SK-N-SH (cell line): ENCODE data around the gene STX7. TPM values are rescaled to one million over a fixed set of nuclear protein-coding genes. Genes with fewer than 3 reads are reported as not detected.

Experiments
- CTCF ChIA-PET: fragments of 300-600, 350-600 bp; formaldehyde crosslinking; extraction: SDS; loops from one replicate; lab custom pipeline; 2021; lab: Yijun Ruan, JAX
- POLR2A ChIA-PET: fragments of 350-600 bp; sonication (Branson Sonifier 250); formaldehyde crosslinking; extraction: SDS; loops from one replicate; lab custom pipeline; 2020; ENCODE audit warnings: antibody characterized with exemption, inconsistent platforms; lab: Yijun Ruan, JAX
- DNase-seq: peaks from one replicate; pipeline ENCODE4 v3.0.0; 2012
- H2AFZ ChIP-seq: fragments of 200-600 bp; sonication (generic); 2 replicates; pipeline ENCODE4 v1.8.1; 2016; ENCODE audit warnings: antibody characterized with exemption, mild to moderate bottlenecking, low read depth
- H3F3A ChIP-seq: fragments of 200-600 bp; sonication (generic); replicated peaks from 2 replicates; pipeline ENCODE3; 2016; ENCODE audit warnings: antibody characterized with exemption, mild to moderate bottlenecking; ENCODE audit not compliant: insufficient read depth
- H3K27ac ChIP-seq, 2 experiments: fragments of 200-500 bp in 1 of 2; fragments of 200-600 bp in 1 of 2; sonication (Bioruptor generic) in 1 of 2; sonication (generic), shearing (Covaris generic) in 1 of 2; 2 replicates each; pipeline versions ENCODE4 v1.5.1 to v1.6.1; 2014 to 2016; ENCODE audit warnings: low read depth in 2 of 2, inconsistent platforms in 1 of 2, low read length in 1 of 2, mild to moderate bottlenecking in 1 of 2, mixed read lengths in 1 of 2
- H3K27me3 ChIP-seq: fragments of 200-600 bp; sonication (generic), shearing (Covaris generic); 2 replicates; pipeline ENCODE4 v1.6.1; 2016; ENCODE audit warnings: mixed run types; ENCODE audit not compliant: insufficient read depth
- H3K36me3 ChIP-seq, 2 experiments: fragments of 200-500 bp in 1 of 2; fragments of 200-600 bp in 1 of 2; sonication (Bioruptor generic) in 1 of 2; sonication (generic) in 1 of 2; replicated peaks in 1 of 2; 2 replicates each; pipeline versions ENCODE3 to v1.5.1; 2014 to 2016; ENCODE audit warnings: low read length in 1 of 2, mild to moderate bottlenecking in 1 of 2; ENCODE audit not compliant: insufficient read depth in 2 of 2, control insufficient read depth in 1 of 2
- H3K4me1 ChIP-seq, 2 experiments: fragments of 200-500 bp in 1 of 2; fragments of 200-600 bp in 1 of 2; sonication (Bioruptor generic) in 1 of 2; sonication (generic), shearing (Covaris generic) in 1 of 2; 2 replicates each; pipeline versions ENCODE4 v1.5.1 to v1.6.1; 2014 to 2016; ENCODE audit warnings: low read depth in 1 of 2, low read length in 1 of 2, mixed run types in 1 of 2; ENCODE audit not compliant: insufficient read depth in 2 of 2, control insufficient read depth in 1 of 2
- H3K4me2 ChIP-seq: fragments of 200-600 bp; sonication (generic), shearing (Covaris generic); 2 replicates; pipeline ENCODE4 v1.6.1; 2017; ENCODE audit warnings: mixed run types
- H3K4me3 ChIP-seq, 2 experiments: fragments of 200-500 bp in 1 of 2; fragments of 200-600 bp in 1 of 2; sonication (Bioruptor generic) in 1 of 2; sonication (generic), shearing (Covaris generic) in 1 of 2; 2 replicates each; pipeline versions ENCODE4 v1.5.1 to v1.8.1; 2014 to 2016; ENCODE audit warnings: low read depth in 2 of 2, inconsistent platforms in 1 of 2, low read length in 1 of 2, mild to moderate bottlenecking in 1 of 2, mixed read lengths in 1 of 2, moderate library complexity in 1 of 2
- H3K79me2 ChIP-seq: fragments of 200-600 bp; sonication (generic); 2 replicates; pipeline ENCODE4 v1.8.1; 2017; ENCODE audit warnings: mild to moderate bottlenecking; ENCODE audit not compliant: insufficient read depth
- H3K9ac ChIP-seq: fragments of 200-600 bp; sonication (generic); 2 replicates; pipeline ENCODE4 v1.6.1; 2017; ENCODE audit warnings: mixed run types
- H3K9me2 ChIP-seq: fragments of 200-600 bp; sonication (generic); 2 replicates; pipeline ENCODE4 v1.6.1; 2017; ENCODE audit warnings: mixed run types
- H3K9me3 ChIP-seq: fragments of 200-600 bp; sonication (generic); 2 replicates; pipeline ENCODE4 v1.6.1; 2017; ENCODE audit warnings: mixed run types, mild to moderate bottlenecking, moderate library complexity
- H4K20me1 ChIP-seq: fragments of 200-600 bp; sonication (generic); 2 replicates; pipeline ENCODE4 v1.6.1; 2017; ENCODE audit warnings: mild to moderate bottlenecking, mixed run types; ENCODE audit not compliant: insufficient read depth
- CTCF ChIP-seq: fragments of 200-600 bp; sonication (generic); IDR thresholded peaks from 2 replicates; pipeline ENCODE4 v1.6.1; 2017; ENCODE audit warnings: antibody characterized with exemption, mild to moderate bottlenecking, moderate library complexity
- EP300 ChIP-seq, 2 experiments: IDR thresholded peaks; 2 replicates each; pipeline versions ENCODE4 v1.4.0 to v1.6.1; 2012; ENCODE audit warnings: borderline replicate concordance in 1 of 2, low read depth in 1 of 2, low read length in 1 of 2
- FOSL2 ChIP-seq: IDR thresholded peaks from 2 replicates; pipeline ENCODE4 v1.4.0; 2012; ENCODE audit warnings: low read depth, mild to moderate bottlenecking, moderate library complexity, borderline replicate concordance
- FOXM1 ChIP-seq: IDR thresholded peaks from 2 replicates; pipeline ENCODE4 v1.4.0; 2012; ENCODE audit warnings: low read depth, mild to moderate bottlenecking
- IRF3 ChIP-seq: fragments of 150-350 bp; IDR thresholded peaks from 2 replicates; pipeline ENCODE4 v1.6.1; 2016; ENCODE audit warnings: mild to moderate bottlenecking, low read depth, low read length
- MAX ChIP-seq: IDR thresholded peaks from 2 replicates; pipeline ENCODE4 v1.4.0; 2012; ENCODE audit warnings: low read depth
- PBX3 ChIP-seq: IDR thresholded peaks from 2 replicates; pipeline ENCODE4; 2012
- POLR2AphosphoS5 ChIP-seq: IDR thresholded peaks from 2 replicates; pipeline ENCODE4 v1.6.1; 2012; ENCODE audit warnings: low read depth, low read length
- RCOR1 ChIP-seq: fragments of 150-350 bp; IDR thresholded peaks from 2 replicates; pipeline ENCODE4 v1.6.1; 2017; ENCODE audit warnings: antibody characterized with exemption, low read length
- REST ChIP-seq: IDR thresholded peaks from 2 replicates; pipeline ENCODE4 v1.6.1; 2012; ENCODE audit warnings: mild to moderate bottlenecking, low read depth, low read length, moderate library complexity
- RFX5 ChIP-seq: IDR thresholded peaks from 2 replicates; pipeline ENCODE4 v1.6.1; 2012; ENCODE audit warnings: mild to moderate bottlenecking, improper control_type of control experiment, low read length
- RXRA ChIP-seq: IDR thresholded peaks from 2 replicates; pipeline ENCODE4 v1.4.0; 2012; ENCODE audit warnings: low read depth, mild to moderate bottlenecking, borderline replicate concordance
- ZBTB33 ChIP-seq: IDR thresholded peaks from 2 replicates; pipeline ENCODE4 v1.4.0; 2012; ENCODE audit warnings: low read depth, borderline replicate concordance
- WGBS: methylation state at CpG from one replicate; pipeline ENCODE4 v1.1.6; 2017; ENCODE audit warnings: low lambda C conversion rate; 5-methylcytosine and 5-hydroxymethylcytosine counted together
- polyA plus RNA-seq, 3 experiments: library from polyadenylated mRNA; depleted of rRNA; stranded (reverse); fragments of >200 nt; gene quantifications; 2 replicates each; pipeline ENCODE4 v1.2.3, GENCODE V29; 2012

The STX7 gene
- polyA plus RNA-seq, 1 of the 3 experiments (the other 2 are of a cell fraction): 12.8 TPM

- Histone ChIP-seq H3K79me2 (no peaks in the 10 kb centered on the region; the same call in 1 of the 2 replicates), H2AFZ (no peak overlapping the region), H3K27me3 (no peaks in the 10 kb centered on the region), H3K36me3 (peaks cover 13 to 18% of the 10 kb centered on the region in 2 experiments), H3K9me3 (no peaks in the 10 kb centered on the region), H3K4me1 (no peaks in the 10 kb centered on the region; a peak in 1 of 4 replicates), H3K4me3 (no peak overlapping the region), H3F3A (no peaks in the 10 kb centered on the region), H3K27ac (no peak overlapping the region), H3K4me2 (no peak overlapping the region), H3K9ac (no peak overlapping the region), H3K9me2 (no peaks in the 10 kb centered on the region), H4K20me1 (no peaks in the 10 kb centered on the region)
- ChIA-PET CTCF (interaction anchor here (1.0 to 6.9 kb wide), 6 partner anchors 13 to 217 kb away, joined by 3 to 44 read pairs (median 7); no protein-coding TSS in a partner anchor), POLR2A (no interaction called here)
- 57% methylated on average over 4 of the region's 4 CpGs for WGBS
- DNase-seq: no peak
- TF ChIP-seq EP300 (IDR thresholded peaks at IDR 0.05; ENCODE audit: borderline replicate concordance in 1 of 2, low read depth in 1 of 2, low read length in 1 of 2) (no peak), RCOR1 (no peak), CTCF (no peak), REST (no peak), ZBTB33 (no peak), MAX (no peak), FOXM1 (no peak), PBX3 (no peak), RFX5 (no peak), POLR2AphosphoS5 (no peak), RXRA (no peak), IRF3 (no peak), FOSL2 (no peak)
These were observed 16.3 kb downstream of the STX7 start for GRCh38 chr6:132496519-132497180.
